CD8-positive, alpha-beta memory T cell (primary cell): ENCODE measurements around the gene PERM1. TPM values are rescaled to one million over a fixed set of nuclear protein-coding genes. Genes with fewer than 3 reads are reported as not detected.
"Not testable (repeated sequence)": the region's sequence is repeated elsewhere in the genome, so short reads cannot be mapped to it uniquely, and the experiment has no call there.

Experiments used
- CTCF ChIA-PET: fragments of 350-600 bp; sonication (Branson Sonifier 250); formaldehyde crosslinking; loops from one replicate; lab custom pipeline; 2021; ENCODE audit warnings: antibody characterized with exemption; lab: Charles Lee
- POLR2A ChIA-PET: fragments of 350-600 bp; sonication (Branson Sonifier 250); formaldehyde crosslinking; loops from one replicate; lab custom pipeline; 2021; ENCODE audit warnings: antibody characterized with exemption; lab: Charles Lee
- DNase-seq, 5 donors: peaks; one replicate each; pipeline versions ENCODE4 v3.0.0 to v3.0.0-alpha.2; 2020 to 2022; ENCODE audit warnings: mixed read lengths in 1 of 5
- H3K27ac ChIP-seq: one replicate; pipeline ENCODE4 v1.7.0; 2013; ENCODE audit warnings: low read depth, mild to moderate bottlenecking, low read length, moderate library complexity
- H3K27me3 ChIP-seq: 2 replicates; pipeline ENCODE4 v1.7.0; 2013; ENCODE audit warnings: low read length, mild to moderate bottlenecking; ENCODE audit not compliant: insufficient read depth, poor library complexity, severe bottlenecking
- H3K36me3 ChIP-seq: 2 replicates; pipeline ENCODE4 v1.7.0; 2013; ENCODE audit warnings: mild to moderate bottlenecking, low read length, moderate library complexity; ENCODE audit not compliant: insufficient read depth
- H3K4me1 ChIP-seq: 2 replicates; pipeline ENCODE4 v1.7.0; 2013; ENCODE audit warnings: mild to moderate bottlenecking, low read length, moderate library complexity; ENCODE audit not compliant: insufficient read depth
- H3K4me3 ChIP-seq: 2 replicates; pipeline ENCODE4 v1.7.0; 2013; ENCODE audit warnings: mild to moderate bottlenecking, low read length
- H3K9me3 ChIP-seq: 2 replicates; pipeline ENCODE4 v1.7.0; 2013; ENCODE audit warnings: mild to moderate bottlenecking, low read length
- H3K27ac Mint-ChIP-seq, 8 donors: one replicate each; pipeline ENCODE4 v1.8.0; 2020 to 2021; ENCODE audit warnings: mixed read lengths in 8 of 8, mild to moderate bottlenecking in 6 of 8, inconsistent platforms in 3 of 8, moderate library complexity in 3 of 8
- H3K27me3 Mint-ChIP-seq, 2 donors: one replicate each; pipeline ENCODE4 v1.8.0; 2020 to 2021; ENCODE audit warnings: mixed read lengths in 2 of 2, mild to moderate bottlenecking in 1 of 2, moderate library complexity in 1 of 2
- H3K36me3 Mint-ChIP-seq, 3 donors: one replicate each; pipeline ENCODE4 v1.8.0; 2020 to 2021; ENCODE audit warnings: mixed read lengths in 3 of 3, inconsistent platforms in 1 of 3, mild to moderate bottlenecking in 1 of 3
- H3K4me1 Mint-ChIP-seq, 3 donors: one replicate each; pipeline ENCODE4 v1.8.0; 2020 to 2021; ENCODE audit warnings: mixed read lengths in 3 of 3, inconsistent platforms in 1 of 3, mild to moderate bottlenecking in 1 of 3
- H3K4me3 Mint-ChIP-seq, 7 donors: one replicate each; pipeline ENCODE4 v1.8.0; 2020 to 2021; ENCODE audit warnings: mixed read lengths in 7 of 7, mild to moderate bottlenecking in 6 of 7, moderate library complexity in 4 of 7, inconsistent platforms in 2 of 7
- H3K9me3 Mint-ChIP-seq, 5 donors: one replicate each; pipeline ENCODE4 v1.8.0; 2020 to 2022; ENCODE audit warnings: mixed read lengths in 5 of 5, mild to moderate bottlenecking in 3 of 5, moderate library complexity in 2 of 5, inconsistent platforms in 1 of 5
- polyA plus RNA-seq: library from polyadenylated mRNA; unstranded; fragments of 300-500 nt; fragmentation: Illumina TruSeq; gene quantifications from one replicate; pipeline ENCODE4 v1.2.3, GENCODE V29; 2021
- total RNA-seq, 2 experiments: library from RNA; stranded (reverse); gene quantifications; one replicate each; pipeline ENCODE4 v1.2.3, GENCODE V29; 2021

The PERM1 gene
- total and polyA plus RNA-seq, 3 experiments from 2014 or later: not detected

- ChIA-PET CTCF (no interaction called here), POLR2A (interaction anchor here (1.3 kb wide), 1 partner anchor 12 kb away, joined by 8 read pairs; no protein-coding TSS in a partner anchor)
- Histone ChIP-seq H3K27me3 (no peaks in the 10 kb centered on the region), H3K9me3 (no peaks in the 10 kb centered on the region), H3K36me3 (peaks cover 65% of the 10 kb centered on the region), H3K27ac (no peak overlapping the region), H3K4me3 (no peak overlapping the region), H3K4me1 (peaks cover 17% of the 10 kb centered on the region)
- no peak for DNase-seq
- Mint-ChIP-seq H3K9me3 (no peaks in the 10 kb centered on the region), H3K4me3 (peak overlapping the region in 1 of 7 donors; percentile 27), H3K36me3 (peaks cover 13 to 90% (median 20%) of the 10 kb centered on the region in 3 donors), H3K27me3 (peaks cover 0 to 2% of the 10 kb centered on the region in 2 donors), H3K4me1 (peaks cover 18 to 21% (median 18%) of the 10 kb centered on the region in 3 donors), H3K27ac (no peak overlapping the region)
Observed at GRCh38 chr1:953524-954320, 28.2 kb downstream of the PERM1 start.

DNA sequence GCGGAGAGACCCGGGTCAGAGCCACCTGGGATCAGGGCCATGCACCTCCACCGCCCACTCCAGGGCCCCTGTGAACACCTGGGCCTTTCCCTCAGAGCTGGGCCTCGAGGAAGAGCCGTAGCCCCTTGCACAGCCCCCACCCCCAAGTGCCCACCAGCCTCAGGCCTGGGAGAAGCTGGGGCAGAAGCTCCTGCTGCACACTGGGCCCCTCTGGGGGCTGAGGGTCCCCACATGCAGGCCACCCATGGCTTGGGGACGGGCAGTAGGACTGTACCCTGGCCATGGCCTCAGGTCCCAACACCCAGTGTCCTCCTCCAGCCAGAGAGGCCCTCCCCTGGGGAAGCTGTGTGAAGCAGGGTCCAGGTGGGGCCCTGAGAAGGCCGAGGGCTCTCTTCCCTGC, 29.3 kb downstream of the PERM1 start:
- H3K9me3 Mint-ChIP-seq: no peaks in the 10 kb centered on the region
- CTCF ChIA-PET: interaction anchor here (1.1 kb wide), 1 partner anchor 11 kb away, joined by 4 read pairs; no protein-coding TSS in a partner anchor
- peaks cover 65% of the 10 kb centered on the region for H3K36me3 ChIP-seq
- H3K27ac Mint-ChIP-seq: no peak overlapping the region
- no peak overlapping the region for H3K4me3 Mint-ChIP-seq
- H3K27me3 ChIP-seq: no peaks in the 10 kb centered on the region
- peaks cover 6% of the 10 kb centered on the region for H3K4me1 ChIP-seq
- no peak overlapping the region for H3K4me3 ChIP-seq
- H3K27me3 Mint-ChIP-seq: peaks cover 0 to under 1% of the 10 kb centered on the region in 2 donors
- no peak for DNase-seq
- no peak overlapping the region for H3K27ac ChIP-seq
- peaks cover 9 to 13% (median 9%) of the 10 kb centered on the region in 3 donors for H3K4me1 Mint-ChIP-seq
- H3K9me3 ChIP-seq: no peaks in the 10 kb centered on the region
- POLR2A ChIA-PET: no interaction called here
- H3K36me3 Mint-ChIP-seq: peaks cover 13 to 93% (median 19%) of the 10 kb centered on the region in 3 donors

GRCh38 chr1:952201-952600, 29.7 kb downstream of the PERM1 start:
- peaks cover 2% of the 10 kb centered on the region for H3K4me1 ChIP-seq
- Mint-ChIP-seq H3K4me3 (no peak overlapping the region), H3K27ac (no peak overlapping the region), H3K4me1 (peaks cover 5 to 9% (median 5%) of the 10 kb centered on the region in 3 donors), H3K9me3 (no peaks in the 10 kb centered on the region), H3K36me3 (peaks cover 14 to 93% (median 17%) of the 10 kb centered on the region in 3 donors), H3K27me3 (no peaks in the 10 kb centered on the region)
- no peaks in the 10 kb centered on the region for H3K9me3 ChIP-seq
- CTCF ChIA-PET: interaction anchor here (1.1 kb wide), 1 partner anchor 11 kb away, joined by 4 read pairs; no protein-coding TSS in a partner anchor
- no peak overlapping the region for H3K4me3 ChIP-seq
- peaks cover 65% of the 10 kb centered on the region for H3K36me3 ChIP-seq
- POLR2A ChIA-PET: no interaction called here
- H3K27ac ChIP-seq: no peak overlapping the region
- no peaks in the 10 kb centered on the region for H3K27me3 ChIP-seq
- DNase-seq: no peak

GRCh38 chr1:951364-951763, 30.5 kb downstream of the PERM1 start:
- H3K36me3 ChIP-seq: peaks cover 60% of the 10 kb centered on the region
- Mint-ChIP-seq H3K4me1 (peaks cover 1 to 5% (median 4%) of the 10 kb centered on the region in 3 donors), H3K9me3 (no peaks in the 10 kb centered on the region), H3K4me3 (no peak overlapping the region), H3K36me3 (peaks cover 17 to 90% (median 17%) of the 10 kb centered on the region in 3 donors), H3K27me3 (no peaks in the 10 kb centered on the region), H3K27ac (no peak overlapping the region)
- no peak overlapping the region for H3K4me3 ChIP-seq
- H3K27me3 ChIP-seq: no peaks in the 10 kb centered on the region
- ChIA-PET POLR2A (no interaction called here), CTCF (no interaction called here)
- H3K4me1 ChIP-seq: no peaks in the 10 kb centered on the region
- no peaks in the 10 kb centered on the region for H3K9me3 ChIP-seq
- H3K27ac ChIP-seq: no peak overlapping the region
- DNase-seq: no peak

DNA sequence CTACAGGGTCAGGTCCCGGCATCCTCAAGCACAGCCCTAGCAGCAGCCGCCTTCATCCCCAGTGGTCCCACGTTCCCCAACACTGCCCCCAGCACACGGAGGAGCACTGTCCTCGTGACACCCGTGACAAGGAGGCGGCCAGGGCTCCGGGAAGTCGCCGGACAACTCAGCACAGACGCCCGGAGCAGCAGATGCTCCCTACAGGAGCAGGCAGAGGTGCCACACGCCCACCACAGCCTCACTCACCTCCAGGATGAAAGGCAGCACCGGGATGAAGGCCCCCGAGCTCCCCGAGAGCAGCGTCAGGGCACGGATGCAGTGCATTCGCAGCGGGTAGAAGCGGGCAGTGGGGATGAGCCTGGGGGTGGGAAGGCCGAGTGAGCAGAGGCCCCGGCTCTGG, 31.0 kb downstream of the PERM1 start:
- DNase-seq: no peak
- no peaks in the 10 kb centered on the region for H3K9me3 ChIP-seq
- H3K27me3 ChIP-seq: no peaks in the 10 kb centered on the region
- no peaks in the 10 kb centered on the region for H3K4me1 ChIP-seq
- H3K36me3 Mint-ChIP-seq: peaks cover 17 to 90% (median 17%) of the 10 kb centered on the region in 3 donors
- POLR2A ChIA-PET: no interaction called here
- H3K27me3 Mint-ChIP-seq: no peaks in the 10 kb centered on the region
- no peak overlapping the region for H3K27ac Mint-ChIP-seq
- no peak overlapping the region for H3K27ac ChIP-seq
- peaks cover 1 to 5% (median 4%) of the 10 kb centered on the region in 3 donors for H3K4me1 Mint-ChIP-seq
- no peaks in the 10 kb centered on the region for H3K9me3 Mint-ChIP-seq
- CTCF ChIA-PET: no interaction called here
- H3K36me3 ChIP-seq: peaks cover 55% of the 10 kb centered on the region
- H3K4me3 Mint-ChIP-seq: no peak overlapping the region
- no peak overlapping the region for H3K4me3 ChIP-seq

DNA sequence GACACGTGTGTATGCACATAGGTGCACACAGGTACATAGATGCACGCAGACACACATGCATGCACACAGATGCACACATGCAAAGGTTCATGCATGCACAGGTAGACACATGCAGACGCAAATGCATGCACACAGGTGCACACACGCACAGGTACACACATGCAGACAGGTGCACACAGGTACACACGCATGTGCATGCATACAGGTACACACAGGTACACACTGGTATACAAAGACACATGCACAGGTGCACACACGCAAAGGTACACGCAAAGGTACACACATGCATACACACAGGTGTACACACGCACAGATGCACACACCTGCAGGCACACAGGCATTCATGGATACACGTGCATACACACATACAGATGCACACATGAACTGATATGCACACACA, 31.6 kb downstream of the PERM1 start:
- Mint-ChIP-seq H3K27ac (no peak overlapping the region), H3K4me1 (peaks cover 1 to 4% (median 3%) of the 10 kb centered on the region in 3 donors), H3K4me3 (no peak overlapping the region), H3K27me3 (no peaks in the 10 kb centered on the region), H3K9me3 (no peaks in the 10 kb centered on the region), H3K36me3 (peaks cover 15 to 90% (median 15%) of the 10 kb centered on the region in 3 donors)
- H3K9me3 ChIP-seq: no peaks in the 10 kb centered on the region
- H3K36me3 ChIP-seq: peaks cover 49% of the 10 kb centered on the region
- H3K4me1 ChIP-seq: no peaks in the 10 kb centered on the region
- no peak overlapping the region for H3K27ac ChIP-seq
- POLR2A ChIA-PET: no interaction called here
- H3K27me3 ChIP-seq: no peaks in the 10 kb centered on the region
- DNase-seq: no peak
- CTCF ChIA-PET: no interaction called here
- H3K4me3 ChIP-seq: no peak overlapping the region

- no peaks in the 10 kb centered on the region for H3K9me3 Mint-ChIP-seq
Observed at GRCh38 chr1:947958-948357, 33.9 kb downstream of the PERM1 start.

DNA sequence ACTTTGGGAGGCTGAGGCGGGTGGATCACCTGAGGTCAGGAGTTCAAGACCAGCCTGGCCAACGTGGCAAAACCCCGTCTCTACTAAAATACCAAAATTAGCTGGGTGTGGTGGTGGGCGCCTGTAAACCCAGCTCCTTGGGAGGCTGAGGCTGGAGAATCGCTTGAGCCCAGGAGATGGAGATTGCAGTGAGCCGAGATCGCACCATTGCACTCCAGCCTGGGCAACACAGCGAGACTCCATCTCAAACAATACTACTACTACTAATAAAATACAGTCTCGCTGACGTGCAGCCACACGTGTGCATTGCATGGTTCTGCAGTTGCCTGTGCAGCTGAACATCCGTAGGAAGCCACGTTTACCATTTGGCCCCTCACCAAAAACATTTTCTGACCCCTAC, 35.1 kb downstream of the PERM1 start:
- H3K4me3 Mint-ChIP-seq, H3K27ac Mint-ChIP-seq, POLR2A ChIA-PET, H3K27me3 ChIP-seq, DNase-seq, H3K4me3 ChIP-seq, H3K9me3 ChIP-seq, H3K4me1 ChIP-seq, H3K9me3 Mint-ChIP-seq, H3K27ac ChIP-seq, CTCF ChIA-PET: not testable (repeated sequence)
- Mint-ChIP-seq H3K4me1 (peaks cover 0 to 14% (median 4%) of the 10 kb centered on the region in 3 donors), H3K36me3 (peaks cover 11 to 65% (median 12%) of the 10 kb centered on the region in 3 donors), H3K27me3 (peaks cover 1 to 15% of the 10 kb centered on the region in 2 donors)
- peaks cover 25% of the 10 kb centered on the region for H3K36me3 ChIP-seq

More at GRCh38 chr1:947958-948357, 33.9 kb downstream of the PERM1 start:
- Histone ChIP-seq H3K27ac (no peak overlapping the region), H3K4me1 (no peaks in the 10 kb centered on the region), H3K4me3 (no peak overlapping the region), H3K9me3 (no peaks in the 10 kb centered on the region), H3K27me3 (peaks cover 3% of the 10 kb centered on the region), H3K36me3 (peaks cover 28% of the 10 kb centered on the region)
- H3K4me1 Mint-ChIP-seq: peaks cover 0 to 13% (median 4%) of the 10 kb centered on the region in 3 donors
- H3K36me3 Mint-ChIP-seq: peaks cover 11 to 76% (median 12%) of the 10 kb centered on the region in 3 donors
- POLR2A ChIA-PET: no interaction called here
- no peak overlapping the region for H3K27ac Mint-ChIP-seq
- DNase-seq: no peak
- H3K27me3 Mint-ChIP-seq: peaks cover 1 to 13% of the 10 kb centered on the region in 2 donors
- H3K4me3 Mint-ChIP-seq: no peak overlapping the region
- CTCF ChIA-PET: no interaction called here
